ENCODE results near the gene MIP. TPM values are rescaled to one million over a fixed set of nuclear protein-coding genes. Genes with fewer than 3 reads are reported as not detected.
"Not testable (repeated sequence)": the region's sequence is repeated elsewhere in the genome, so short reads cannot be mapped to it uniquely, and the experiment has no call there.

MIP gene
- total RNA-seq, 1 donor from 2014 or later: not detected

- peak; percentile 16 for ATAC-seq
- no peak for DNase-seq
- intact Hi-C loops (cut with micrococcal nuclease): loop anchor here (10.0 kb wide), 1 partner anchor 274 kb away; no protein-coding TSS in a partner anchor
Measured at GRCh38 chr12:56469007-56469930, 14.8 kb upstream of the MIP start.

GRCh38 chr12:56468216-56469006 lies 14.0 kb upstream of the MIP start, which contains the start of gene SPRYD4:
TSS of gene SPRYD4 (plus strand) at chr12:56468578. CDS start at chr12:56468592, 14 bp downstream.
- intact Hi-C loops (cut with micrococcal nuclease): loop anchor here (10.0 kb wide), 1 partner anchor 274 kb away; no protein-coding TSS in a partner anchor
- peak; percentile 98 for ATAC-seq
- DNase-seq: peak; percentile 96

GRCh38 chr12:56462565-56462964 lies 8.1 kb upstream of the MIP start:
- ATAC-seq (no peak), DNase-seq (no peak)
- intact Hi-C loops (cut with micrococcal nuclease): loop anchor here (10.0 kb wide), 1 partner anchor 268 kb away; no protein-coding TSS in a partner anchor

- ATAC-seq (no peak), DNase-seq (no peak)
- intact Hi-C loops (cut with micrococcal nuclease): loop anchor here (10.0 kb wide), 1 partner anchor 267 kb away; no protein-coding TSS in a partner anchor
Measured at GRCh38 chr12:56461235-56462159, 7.0 kb upstream of the MIP start.

GRCh38 chr12:56457817-56458216 lies 3.4 kb upstream of the MIP start:
- no peak for ATAC-seq
- no peak for DNase-seq
- intact Hi-C loops (cut with micrococcal nuclease): no loop called here

- intact Hi-C loops (cut with micrococcal nuclease): no loop called here
- ATAC-seq (no peak), DNase-seq (no peak)
Measured at GRCh38 chr12:56451147-56451546, 3.3 kb downstream of the MIP start.

- DNase-seq: no peak
- ATAC-seq: no peak
- intact Hi-C loops (cut with micrococcal nuclease): no loop called here
Measured at GRCh38 chr12:56450241-56450640, 4.2 kb downstream of the MIP start.

- peak; percentile 1 for ATAC-seq
- no peak for DNase-seq
- intact Hi-C loops (cut with micrococcal nuclease): no loop called here
Measured at GRCh38 chr12:56449622-56449984, 4.9 kb downstream of the MIP start.

- intact Hi-C loops (cut with micrococcal nuclease): no loop called here
- DNase-seq (peak; percentile 91), ATAC-seq (peak; percentile 99)
Measured at GRCh38 chr12:56448860-56449621, 5.4 kb downstream of the MIP start, which contains the start of gene TIMELESS. TSS of gene TIMELESS (minus strand) at chr12:56449426. CDS start at chr12:56434170, 15,256 bp downstream.

- ATAC-seq; intact Hi-C loops (cut with micrococcal nuclease); DNase-seq: not testable (repeated sequence)
Measured at GRCh38 chr12:56443208-56443607, 11.2 kb downstream of the MIP start.

- ATAC-seq (no peak), DNase-seq (no peak)
- intact Hi-C loops (cut with micrococcal nuclease): no loop called here
Measured at GRCh38 chr12:56437430-56438176, 16.9 kb downstream of the MIP start.

GRCh38 chr12:56434828-56435227 lies 19.6 kb downstream of the MIP start:
- intact Hi-C loops (cut with micrococcal nuclease): no loop called here
- ATAC-seq (no peak), DNase-seq (no peak)

- no peak for DNase-seq
- intact Hi-C loops (cut with micrococcal nuclease): no loop called here
- no peak for ATAC-seq
Measured at GRCh38 chr12:56431850-56432249, 22.6 kb downstream of the MIP start.

GRCh38 chr12:56431288-56431687 lies 23.2 kb downstream of the MIP start:
- intact Hi-C loops (cut with micrococcal nuclease): no loop called here
- ATAC-seq (no peak), DNase-seq (no peak)

- DNase-seq: no peak
- ATAC-seq: no peak
- intact Hi-C loops (cut with micrococcal nuclease): no loop called here
Measured at GRCh38 chr12:56425940-56426438, 28.5 kb downstream of the MIP start.

- no peak for ATAC-seq
- no peak for DNase-seq
- intact Hi-C loops (cut with micrococcal nuclease): no loop called here
Measured at GRCh38 chr12:56425193-56425592, 29.3 kb downstream of the MIP start.

- DNase-seq: no peak
- no peak for ATAC-seq
- intact Hi-C loops (cut with micrococcal nuclease): no loop called here
Measured at GRCh38 chr12:56420411-56420810, 34.0 kb downstream of the MIP start.
